Kidney (tissue), 14 donors: ENCODE measurements around the gene ZFR2. TPM values are rescaled to one million over a fixed set of nuclear protein-coding genes. Genes with fewer than 3 reads are reported as not detected.

Source experiments
- DNase-seq, 5 donors: peaks; one replicate each; pipeline ENCODE4 v3.0.0-alpha.2; 2013 to 2020
- FAIRE-seq: peaks from 2 replicates; lab custom pipeline; 2012; peaks lifted over from hg19 to GRCh38; lab: Jason Lieb, UNC
- H3K27ac ChIP-seq, 2 donors: one replicate each; pipeline ENCODE4 v1.7.0; 2013; ENCODE audit warnings: low read depth in 2 of 2, low read length in 2 of 2, inconsistent platforms in 1 of 2
- H3K27me3 ChIP-seq: one replicate; pipeline ENCODE4 v1.7.1; 2013; ENCODE audit warnings: low read length, inconsistent platforms; ENCODE audit not compliant: control insufficient read depth, insufficient read depth
- H3K36me3 ChIP-seq, 3 donors: one replicate each; pipeline versions ENCODE4 v1.7.0 to v1.7.1; 2013; ENCODE audit warnings: low read length in 3 of 3, control low read depth in 1 of 3, inconsistent platforms in 1 of 3; ENCODE audit not compliant: insufficient read depth in 3 of 3, control insufficient read depth in 2 of 3
- H3K4me1 ChIP-seq, 3 donors: one replicate each; pipeline versions ENCODE4 v1.7.0 to v1.7.1; 2013; ENCODE audit warnings: low read length in 3 of 3, inconsistent platforms in 1 of 3, low read depth in 1 of 3; ENCODE audit not compliant: control insufficient read depth in 2 of 3, insufficient read depth in 2 of 3
- H3K4me3 ChIP-seq, 3 donors: one replicate each; pipeline versions ENCODE4 v1.7.0 to v1.8.1; 2013; ENCODE audit warnings: low read length in 3 of 3, control low read depth in 1 of 3, inconsistent platforms in 1 of 3
- H3K9ac ChIP-seq, 3 donors: one replicate each; pipeline versions ENCODE4 v1.7.0 to v1.7.1; 2013; ENCODE audit warnings: low read length in 3 of 3, control low read depth in 1 of 3, inconsistent platforms in 1 of 3
- H3K9me3 ChIP-seq, 3 donors: one replicate each; pipeline versions ENCODE4 v1.7.0 to v1.7.1; 2013; ENCODE audit warnings: low read length in 3 of 3, control low read depth in 1 of 3, inconsistent platforms in 1 of 3; ENCODE audit not compliant: control insufficient read depth in 2 of 3, insufficient read depth in 1 of 3
- intact Hi-C: fragments of 100-400 bp; cut with DNase I; formaldehyde crosslinking; loops from one replicate; pipeline ENCODE4 v1.11.1; 2022
- polyA plus RNA-seq: library from polyadenylated mRNA; stranded (reverse); fragments of 350-450 nt; fragmentation: Illumina TruSeq; extraction: RNeasy Lipid Tissue Mini Kit (QIAGEN cat#74804); gene quantifications from one replicate; pipeline ENCODE4 v1.2.3, GENCODE V29; 2014; ENCODE audit warnings: low read depth, low replicate concordance; ENCODE audit not compliant: insufficient read depth
- total RNA-seq: library from RNA; stranded (reverse); fragmentation: NEBNext Ultra II Directional; extraction: Animal tissue kit (Norgen Biotek cat#: 25700); gene quantifications from one replicate; pipeline ENCODE4 v1.2.1, GENCODE V29; 2021
- TF ChIP-seq, protein P1 (sequence below): IDR thresholded peaks from 3 replicates; pipeline ENCODE4 v1.5.1; 2012; ENCODE audit warnings: mild to moderate bottlenecking, moderate library complexity, borderline replicate concordance; ENCODE audit not compliant: insufficient read depth; ENCODE audit errors: extremely low read depth
- donor health status: control.
- donor health status: control.
- donor health status: control.
- donor health status: control.
- donor health status: control.
- donor health status: DM: yes; HTN: yes; CAD: no.
- donor health status: Normal renal cell carcinoma (clear cell type).

The ZFR2 gene
- total and polyA plus RNA-seq, 2 donors from 2014 or later, result 0.22 TPM; not detected in 1

DNA sequence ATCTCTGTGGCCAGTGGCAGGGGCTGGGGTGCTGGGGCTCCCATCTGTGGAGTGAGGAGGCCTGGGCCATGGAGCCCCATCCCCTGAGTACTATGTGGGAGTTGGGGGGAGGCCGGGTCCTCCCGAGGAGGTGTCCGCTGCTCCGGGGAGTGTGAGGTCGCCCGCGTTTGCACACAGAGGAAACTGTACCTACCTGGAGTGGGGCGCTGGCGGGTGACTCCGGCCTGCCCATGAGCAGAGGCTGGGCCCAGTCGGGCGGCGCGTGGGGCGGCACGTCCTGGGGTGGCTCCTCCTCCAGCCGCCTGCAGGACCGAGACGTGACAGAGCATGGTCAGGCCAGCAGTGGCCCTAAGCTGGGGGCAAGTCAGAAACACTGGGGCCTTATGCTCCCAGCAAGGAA lies 48.8 kb downstream of the ZFR2 start:
- intact Hi-C loops, result no loop called here
- H3K4me1 ChIP-seq, result peaks cover 0 to 2% (median 0%) of the 10 kb centered on the region in 3 donors
- no peaks in the 10 kb centered on the region for H3K36me3 ChIP-seq
- DNase-seq (no peak), FAIRE-seq (no peak)
- H3K4me3 ChIP-seq, result no peak overlapping the region
- TF ChIP-seq, protein P1, sequence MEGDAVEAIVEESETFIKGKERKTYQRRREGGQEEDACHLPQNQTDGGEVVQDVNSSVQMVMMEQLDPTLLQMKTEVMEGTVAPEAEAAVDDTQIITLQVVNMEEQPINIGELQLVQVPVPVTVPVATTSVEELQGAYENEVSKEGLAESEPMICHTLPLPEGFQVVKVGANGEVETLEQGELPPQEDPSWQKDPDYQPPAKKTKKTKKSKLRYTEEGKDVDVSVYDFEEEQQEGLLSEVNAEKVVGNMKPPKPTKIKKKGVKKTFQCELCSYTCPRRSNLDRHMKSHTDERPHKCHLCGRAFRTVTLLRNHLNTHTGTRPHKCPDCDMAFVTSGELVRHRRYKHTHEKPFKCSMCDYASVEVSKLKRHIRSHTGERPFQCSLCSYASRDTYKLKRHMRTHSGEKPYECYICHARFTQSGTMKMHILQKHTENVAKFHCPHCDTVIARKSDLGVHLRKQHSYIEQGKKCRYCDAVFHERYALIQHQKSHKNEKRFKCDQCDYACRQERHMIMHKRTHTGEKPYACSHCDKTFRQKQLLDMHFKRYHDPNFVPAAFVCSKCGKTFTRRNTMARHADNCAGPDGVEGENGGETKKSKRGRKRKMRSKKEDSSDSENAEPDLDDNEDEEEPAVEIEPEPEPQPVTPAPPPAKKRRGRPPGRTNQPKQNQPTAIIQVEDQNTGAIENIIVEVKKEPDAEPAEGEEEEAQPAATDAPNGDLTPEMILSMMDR, result no peak
- no peaks in the 10 kb centered on the region for H3K27me3 ChIP-seq
- H3K27ac ChIP-seq, result no peak overlapping the region
- no peaks in the 10 kb centered on the region for H3K9me3 ChIP-seq
- no peak overlapping the region for H3K9ac ChIP-seq

DNA sequence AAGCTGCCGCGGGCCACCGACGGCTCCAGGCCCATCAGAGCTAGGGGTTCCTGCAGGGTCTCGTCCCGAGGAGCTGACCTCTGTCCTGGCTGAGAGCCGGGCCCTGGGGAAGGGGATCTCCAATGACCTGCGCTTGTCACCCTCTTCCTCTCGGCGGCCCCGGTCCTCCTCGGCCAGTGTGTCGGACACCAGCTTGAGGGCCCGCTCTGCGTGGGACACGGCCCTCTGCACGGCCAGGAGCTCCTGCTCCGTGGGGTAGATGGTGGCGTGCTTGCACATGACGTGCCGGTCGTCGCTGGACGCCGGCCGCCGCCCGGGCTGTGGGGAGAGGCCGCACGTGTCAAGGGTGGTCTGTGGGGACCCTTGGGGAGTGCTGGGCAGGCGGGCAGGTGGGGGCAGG lies 49.9 kb downstream of the ZFR2 start:
- Histone ChIP-seq H3K9ac (no peak overlapping the region), H3K4me1 (peaks cover 0 to 2% (median 0%) of the 10 kb centered on the region in 3 donors), H3K27me3 (no peaks in the 10 kb centered on the region), H3K9me3 (no peaks in the 10 kb centered on the region), H3K36me3 (no peaks in the 10 kb centered on the region), H3K4me3 (no peak overlapping the region), H3K27ac (no peak overlapping the region)
- FAIRE-seq (no peak), DNase-seq (no peak)
- TF ChIP-seq, protein P1, result no peak
- intact Hi-C loops, result no loop called here

DNA sequence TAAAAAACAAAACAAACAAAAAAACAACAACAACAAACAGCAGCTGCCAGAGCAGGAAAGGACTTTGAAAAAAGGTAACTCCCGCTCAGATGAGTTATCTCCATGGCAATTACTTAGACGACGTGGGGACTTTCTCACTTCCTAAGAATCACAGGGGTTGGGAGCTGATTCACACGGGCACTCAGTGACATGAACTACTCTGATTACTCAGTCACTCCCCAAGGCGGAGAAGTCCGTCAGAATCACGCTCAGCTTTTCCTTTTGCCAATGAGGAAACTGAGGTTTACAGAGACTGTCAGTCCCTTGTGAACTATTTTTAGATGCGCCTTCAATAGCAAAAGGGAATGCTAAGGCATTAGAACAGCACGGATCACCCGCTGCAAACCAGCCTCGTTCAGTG lies 50.4 kb downstream of the ZFR2 start:
- peaks cover 0 to 3% (median 0%) of the 10 kb centered on the region in 3 donors for H3K4me1 ChIP-seq
- H3K4me3 ChIP-seq, result no peak overlapping the region
- TF ChIP-seq, protein P1, result no peak
- no peaks in the 10 kb centered on the region for H3K9me3 ChIP-seq
- H3K27ac ChIP-seq, result peak overlapping the region in 1 of 2 donors; percentile 20
- H3K27me3 ChIP-seq, result no peaks in the 10 kb centered on the region
- peak in 1 of 5 donors; percentile 25 for DNase-seq
- no peak overlapping the region for H3K9ac ChIP-seq
- no peaks in the 10 kb centered on the region for H3K36me3 ChIP-seq
- intact Hi-C loops, result no loop called here
- no peak for FAIRE-seq

DNA sequence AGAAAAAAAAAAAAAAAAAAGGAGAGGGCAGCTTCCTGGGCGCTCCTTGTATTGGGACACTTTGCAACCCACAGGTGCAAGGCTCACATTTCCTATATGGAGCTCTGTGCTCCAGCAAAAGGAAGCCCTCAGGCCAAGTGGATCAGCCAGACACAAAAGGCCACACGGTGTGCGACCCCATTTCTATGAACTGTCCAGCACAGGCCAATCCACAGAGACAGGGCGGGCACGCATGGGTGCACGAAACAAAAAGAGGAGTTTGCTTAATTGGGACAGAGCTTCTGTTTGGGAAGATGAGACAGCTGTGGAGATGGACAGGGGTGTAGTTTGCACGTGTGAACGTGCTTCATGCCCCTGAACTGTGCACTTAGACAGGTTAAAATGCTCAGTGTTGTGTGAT lies 51.1 kb downstream of the ZFR2 start:
- intact Hi-C loops, result no loop called here
- DNase-seq, result no peak
- H3K4me3 ChIP-seq, result no peak overlapping the region
- no peak overlapping the region for H3K9ac ChIP-seq
- H3K4me1 ChIP-seq, result peaks cover 0 to 5% (median 0%) of the 10 kb centered on the region in 3 donors
- TF ChIP-seq, protein P1, result no peak
- no peak for FAIRE-seq
- peak overlapping the region in 1 of 2 donors; percentile 20 for H3K27ac ChIP-seq
- no peaks in the 10 kb centered on the region for H3K27me3 ChIP-seq
- H3K36me3 ChIP-seq, result no peaks in the 10 kb centered on the region
- no peaks in the 10 kb centered on the region for H3K9me3 ChIP-seq
